Body of pancreas (tissue), 4 donors: ENCODE results near the gene SELENOV.

Experiments
- CTCF ChIP-seq, 7 experiments: fragments of 450-650 bp in 4 of 7; fragments of 200-600 bp in 3 of 7; sonication (generic) in 3 of 7; IDR thresholded peaks; one replicate each; pipeline ENCODE4 v1.5.1; 2016 to 2019; ENCODE audit warnings: antibody characterized with exemption in 7 of 7
- POLR2A ChIP-seq, 3 donors: fragments of 450-650 bp; IDR thresholded peaks; one replicate each; pipeline ENCODE4 v1.6.1; 2016; ENCODE audit warnings: antibody characterized with exemption in 3 of 3, mild to moderate bottlenecking in 2 of 3

GRCh38 chr19:39531834-39532232, 16.9 kb downstream of the SELENOV start:
- TF ChIP-seq POLR2A (IDR thresholded peaks at IDR 0.05) = no peak
- no peak for TF ChIP-seq CTCF (IDR thresholded peaks at IDR 0.05)
